ENCODE measurements around the gene COPB2.

The COPB2 gene

GRCh38 chr3:139358841-139359562 is 30.4 kb downstream of the COPB2 start:
- Histone ChIP-seq H3K9me3 (ENCODE audit: insufficient read depth, low read length) (no peaks in the 10 kb centered on the region), H3K4me3 (ENCODE audit: insufficient read depth, low read length, poor library complexity, severe bottlenecking) (no peak overlapping the region), H4K20me1 (ENCODE audit: low read depth, low read length) (no peaks in the 10 kb centered on the region), H3K9ac (ENCODE audit: low read length) (no peak overlapping the region), H3K27ac (ENCODE audit: low read depth, low read length) (no peak overlapping the region), H3K79me2 (ENCODE audit: insufficient read depth, low read length) (no peaks in the 10 kb centered on the region), H3K36me3 (ENCODE audit: low read length) (peaks cover 53% of the 10 kb centered on the region), H3K9me2 (replicated peaks; ENCODE audit: insufficient read depth, low read length) (no peaks in the 10 kb centered on the region), H3F3A (ENCODE audit: insufficient read depth) (peaks cover 10% of the 10 kb centered on the region; the same call in 1 of the 2 replicates), H3K4me2 (ENCODE audit: low read depth, low read length, poor library complexity, severe bottlenecking) (no peak overlapping the region), H3K27me3 (ENCODE audit: low read length) (no peaks in the 10 kb centered on the region), H2AFZ (ENCODE audit: low read depth, low read length, severe bottlenecking) (no peak overlapping the region)
- TF ChIP-seq EZH2phosphoT487 (conservative IDR thresholded peaks at IDR 0.05; ENCODE audit: low read length) (no peak), CTCF (IDR thresholded peaks at IDR 0.05; ENCODE audit: insufficient read depth, low read length, poor library complexity, severe bottlenecking) (no peak)

DNA sequence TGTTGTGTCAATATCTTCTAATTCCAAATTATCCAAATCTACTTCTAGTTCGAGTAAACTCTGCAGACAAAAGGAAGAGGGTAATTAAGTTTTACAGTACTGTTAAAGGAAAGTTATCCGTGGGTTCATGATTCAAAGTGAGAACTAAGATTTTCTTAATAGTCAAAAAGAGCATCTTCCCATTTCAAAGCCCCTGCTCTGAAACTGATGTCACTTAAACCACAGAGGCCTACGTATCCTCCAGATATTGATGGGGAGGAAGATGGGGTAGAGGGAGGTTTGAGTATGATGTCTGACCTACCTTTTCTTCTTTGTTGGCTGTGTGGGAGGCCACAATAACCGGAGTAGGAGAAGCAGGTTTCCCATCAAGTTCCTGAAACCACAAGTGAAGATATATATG is 31.5 kb downstream of the COPB2 start:
- H2AFZ ChIP-seq (ENCODE audit: low read depth, low read length, severe bottlenecking): no peak overlapping the region
- H3K9me2 ChIP-seq (replicated peaks; ENCODE audit: insufficient read depth, low read length): no peaks in the 10 kb centered on the region
- H3K27me3 ChIP-seq (ENCODE audit: low read length): no peaks in the 10 kb centered on the region
- H3K9ac ChIP-seq (ENCODE audit: low read length): no peak overlapping the region
- no peaks in the 10 kb centered on the region for H4K20me1 ChIP-seq (ENCODE audit: low read depth, low read length)
- peaks cover 14% of the 10 kb centered on the region; the same call in 1 of the 2 replicates for H3F3A ChIP-seq (ENCODE audit: insufficient read depth)
- no peaks in the 10 kb centered on the region for H3K9me3 ChIP-seq (ENCODE audit: insufficient read depth, low read length)
- no peaks in the 10 kb centered on the region for H3K79me2 ChIP-seq (ENCODE audit: insufficient read depth, low read length)
- no peak overlapping the region for H3K4me2 ChIP-seq (ENCODE audit: low read depth, low read length, poor library complexity, severe bottlenecking)
- H3K27ac ChIP-seq (ENCODE audit: low read depth, low read length): no peak overlapping the region
- H3K4me3 ChIP-seq (ENCODE audit: insufficient read depth, low read length, poor library complexity, severe bottlenecking): no peak overlapping the region
- no peak for TF ChIP-seq CTCF (IDR thresholded peaks at IDR 0.05; ENCODE audit: insufficient read depth, low read length, poor library complexity, severe bottlenecking)
- no peak for TF ChIP-seq EZH2phosphoT487 (conservative IDR thresholded peaks at IDR 0.05; ENCODE audit: low read length)
- H3K36me3 ChIP-seq (ENCODE audit: low read length): peaks cover 57% of the 10 kb centered on the region

GRCh38 chr3:139355891-139356290 is 33.6 kb downstream of the COPB2 start:
- Histone ChIP-seq H3F3A (ENCODE audit: insufficient read depth) (peaks cover 7% of the 10 kb centered on the region; the same call in 1 of the 2 replicates), H3K79me2 (ENCODE audit: insufficient read depth, low read length) (no peaks in the 10 kb centered on the region), H4K20me1 (ENCODE audit: low read depth, low read length) (no peaks in the 10 kb centered on the region), H3K27me3 (ENCODE audit: low read length) (no peaks in the 10 kb centered on the region), H3K36me3 (ENCODE audit: low read length) (peaks cover 46% of the 10 kb centered on the region), H3K27ac (ENCODE audit: low read depth, low read length) (no peak overlapping the region), H2AFZ (ENCODE audit: low read depth, low read length, severe bottlenecking) (no peak overlapping the region), H3K9ac (ENCODE audit: low read length) (no peak overlapping the region), H3K9me3 (ENCODE audit: insufficient read depth, low read length) (no peaks in the 10 kb centered on the region), H3K4me2 (ENCODE audit: low read depth, low read length, poor library complexity, severe bottlenecking) (no peak overlapping the region), H3K4me3 (ENCODE audit: insufficient read depth, low read length, poor library complexity, severe bottlenecking) (no peak overlapping the region), H3K9me2 (replicated peaks; ENCODE audit: insufficient read depth, low read length) (no peaks in the 10 kb centered on the region)
- TF ChIP-seq EZH2phosphoT487 (conservative IDR thresholded peaks at IDR 0.05; ENCODE audit: low read length) (no peak), CTCF (IDR thresholded peaks at IDR 0.05; ENCODE audit: insufficient read depth, low read length, poor library complexity, severe bottlenecking) (no peak)
